ENCODE measurements around the gene VPS39. TPM values are rescaled to one million over a fixed set of nuclear protein-coding genes. Genes with fewer than 3 reads are reported as not detected.

VPS39 gene
- total and polyA plus RNA-seq, 9 of the 15 experiments (the other 6 are each of a cell fraction or from before 2014, with no cell fraction given) = 3.2 to 37.3 (median 21.8) TPM

DNA sequence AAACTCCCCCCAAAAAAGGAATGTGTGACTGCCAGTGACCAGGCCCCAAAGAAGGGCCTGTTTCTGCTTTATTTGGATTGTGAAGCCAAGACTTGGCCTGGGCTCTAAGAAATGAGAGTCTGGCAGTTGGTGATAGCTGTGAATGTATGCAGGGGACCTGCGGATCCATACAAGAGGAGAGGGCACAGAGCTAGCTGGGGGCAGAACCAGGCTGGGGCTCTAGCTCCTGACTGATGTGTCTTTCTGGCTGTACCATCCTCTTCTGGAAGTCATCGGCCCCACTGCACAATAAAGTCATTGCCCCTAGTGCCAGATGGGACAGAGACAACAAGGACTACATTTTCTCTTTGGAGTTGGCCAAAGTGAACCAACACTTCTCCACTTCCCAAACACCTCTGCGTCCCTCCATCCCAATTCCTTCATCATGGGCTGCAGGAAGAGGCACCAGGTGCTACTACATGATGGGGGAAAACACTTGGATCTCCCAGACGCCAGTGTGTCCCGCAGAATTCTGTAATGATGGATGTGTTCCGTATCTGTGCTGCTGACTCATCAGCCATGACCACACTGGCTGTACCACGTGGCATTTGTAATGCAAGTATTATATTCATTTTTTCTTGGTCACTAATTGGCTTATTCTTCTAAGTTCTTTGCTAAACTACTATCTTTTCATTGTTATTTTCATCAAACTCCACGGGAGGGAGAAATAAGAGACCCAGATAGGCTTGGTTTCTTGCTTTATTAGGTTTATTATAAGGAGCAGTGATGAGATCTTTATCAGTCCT is 49.9 kb downstream of the VPS39 start (continued):
- TF ChIP-seq ZNF695 (CRISPR knock-in tag; IDR thresholded peaks at IDR 0.05) (no peak), HLTF (IDR thresholded peaks at IDR 0.05) (no peak), SMARCB1 (IDR thresholded peaks at IDR 0.05; ENCODE audit: insufficient read length, low read depth) (no peak), FOXA1 (IDR thresholded peaks at IDR 0.05; ENCODE audit: borderline replicate concordance) (no peak), SRSF1 (IDR thresholded peaks at IDR 0.05; ENCODE audit: low read depth, low read length) (no peak), ZC3H8 (IDR thresholded peaks at IDR 0.05) (no peak), ZNF384 (IDR thresholded peaks at IDR 0.05; ENCODE audit: low read depth, low read length) (no peak), RAD51 (IDR thresholded peaks at IDR 0.05; ENCODE audit: borderline replicate concordance, low read depth) (peak; percentile 86), MIER1 (IDR thresholded peaks at IDR 0.05; ENCODE audit: low read depth) (no peak), C11orf30 (IDR thresholded peaks at IDR 0.05; ENCODE audit: low read depth) (peak; percentile 95), CAMTA2 (CRISPR knock-in tag; conservative IDR thresholded peaks at IDR 0.05) (no peak), FOXK2 (conservative IDR thresholded peaks at IDR 0.05 in 1 of 2, IDR thresholded peaks at IDR 0.05 in 1 of 2; ENCODE audit: low read depth in 2 of 2) (0 out of 4 replicates have a peak, but pooled peaks of 1 of the 2 experiments have one; percentile 17), RFX7 (CRISPR knock-in tag; IDR thresholded peaks at IDR 0.05) (no peak)
- TF ChIP-seq, protein P1, sequence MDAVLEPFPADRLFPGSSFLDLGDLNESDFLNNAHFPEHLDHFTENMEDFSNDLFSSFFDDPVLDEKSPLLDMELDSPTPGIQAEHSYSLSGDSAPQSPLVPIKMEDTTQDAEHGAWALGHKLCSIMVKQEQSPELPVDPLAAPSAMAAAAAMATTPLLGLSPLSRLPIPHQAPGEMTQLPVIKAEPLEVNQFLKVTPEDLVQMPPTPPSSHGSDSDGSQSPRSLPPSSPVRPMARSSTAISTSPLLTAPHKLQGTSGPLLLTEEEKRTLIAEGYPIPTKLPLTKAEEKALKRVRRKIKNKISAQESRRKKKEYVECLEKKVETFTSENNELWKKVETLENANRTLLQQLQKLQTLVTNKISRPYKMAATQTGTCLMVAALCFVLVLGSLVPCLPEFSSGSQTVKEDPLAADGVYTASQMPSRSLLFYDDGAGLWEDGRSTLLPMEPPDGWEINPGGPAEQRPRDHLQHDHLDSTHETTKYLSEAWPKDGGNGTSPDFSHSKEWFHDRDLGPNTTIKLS (IDR thresholded peaks at IDR 0.05; ENCODE audit: borderline replicate concordance, low read depth) = peak; percentile 79; the same call in 1 of the 2 replicates
- TF ChIP-seq, protein P2, sequence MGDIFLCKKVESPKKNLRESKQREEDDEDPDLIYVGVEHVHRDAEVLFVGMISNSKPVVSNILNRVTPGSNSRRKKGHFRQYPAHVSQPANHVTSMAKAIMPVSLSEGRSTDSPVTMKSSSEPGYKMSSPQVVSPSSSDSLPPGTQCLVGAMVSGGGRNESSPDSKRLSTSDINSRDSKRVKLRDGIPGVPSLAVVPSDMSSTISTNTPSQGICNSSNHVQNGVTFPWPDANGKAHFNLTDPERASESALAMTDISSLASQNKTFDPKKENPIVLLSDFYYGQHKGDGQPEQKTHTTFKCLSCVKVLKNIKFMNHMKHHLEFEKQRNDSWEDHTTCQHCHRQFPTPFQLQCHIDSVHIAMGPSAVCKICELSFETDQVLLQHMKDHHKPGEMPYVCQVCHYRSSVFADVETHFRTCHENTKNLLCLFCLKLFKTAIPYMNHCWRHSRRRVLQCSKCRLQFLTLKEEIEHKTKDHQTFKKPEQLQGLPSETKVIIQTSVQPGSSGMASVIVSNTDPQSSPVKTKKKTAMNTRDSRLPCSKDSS (IDR thresholded peaks at IDR 0.05; ENCODE audit: low read depth, partially characterized antibody) = no peak
- TF ChIP-seq, protein P3, sequence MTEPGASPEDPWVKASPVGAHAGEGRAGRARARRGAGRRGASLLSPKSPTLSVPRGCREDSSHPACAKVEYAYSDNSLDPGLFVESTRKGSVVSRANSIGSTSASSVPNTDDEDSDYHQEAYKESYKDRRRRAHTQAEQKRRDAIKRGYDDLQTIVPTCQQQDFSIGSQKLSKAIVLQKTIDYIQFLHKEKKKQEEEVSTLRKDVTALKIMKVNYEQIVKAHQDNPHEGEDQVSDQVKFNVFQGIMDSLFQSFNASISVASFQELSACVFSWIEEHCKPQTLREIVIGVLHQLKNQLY (CRISPR knock-in tag; conservative IDR thresholded peaks at IDR 0.05) = no peak
- TF ChIP-seq, protein P4, sequence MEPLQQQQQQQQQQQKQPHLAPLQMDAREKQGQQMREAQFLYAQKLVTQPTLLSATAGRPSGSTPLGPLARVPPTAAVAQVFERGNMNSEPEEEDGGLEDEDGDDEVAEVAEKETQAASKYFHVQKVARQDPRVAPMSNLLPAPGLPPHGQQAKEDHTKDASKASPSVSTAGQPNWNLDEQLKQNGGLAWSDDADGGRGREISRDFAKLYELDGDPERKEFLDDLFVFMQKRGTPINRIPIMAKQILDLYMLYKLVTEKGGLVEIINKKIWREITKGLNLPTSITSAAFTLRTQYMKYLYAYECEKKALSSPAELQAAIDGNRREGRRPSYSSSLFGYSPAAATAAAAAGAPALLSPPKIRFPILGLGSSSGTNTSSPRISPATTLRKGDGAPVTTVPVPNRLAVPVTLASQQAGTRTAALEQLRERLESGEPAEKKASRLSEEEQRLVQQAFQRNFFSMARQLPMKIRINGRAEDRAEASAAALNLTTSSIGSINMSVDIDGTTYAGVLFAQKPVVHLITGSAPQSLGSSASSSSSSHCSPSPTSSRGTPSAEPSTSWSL (CRISPR knock-in tag; IDR thresholded peaks at IDR 0.05; ENCODE audit: borderline replicate concordance) = no peak
- TF ChIP-seq, protein P5, sequence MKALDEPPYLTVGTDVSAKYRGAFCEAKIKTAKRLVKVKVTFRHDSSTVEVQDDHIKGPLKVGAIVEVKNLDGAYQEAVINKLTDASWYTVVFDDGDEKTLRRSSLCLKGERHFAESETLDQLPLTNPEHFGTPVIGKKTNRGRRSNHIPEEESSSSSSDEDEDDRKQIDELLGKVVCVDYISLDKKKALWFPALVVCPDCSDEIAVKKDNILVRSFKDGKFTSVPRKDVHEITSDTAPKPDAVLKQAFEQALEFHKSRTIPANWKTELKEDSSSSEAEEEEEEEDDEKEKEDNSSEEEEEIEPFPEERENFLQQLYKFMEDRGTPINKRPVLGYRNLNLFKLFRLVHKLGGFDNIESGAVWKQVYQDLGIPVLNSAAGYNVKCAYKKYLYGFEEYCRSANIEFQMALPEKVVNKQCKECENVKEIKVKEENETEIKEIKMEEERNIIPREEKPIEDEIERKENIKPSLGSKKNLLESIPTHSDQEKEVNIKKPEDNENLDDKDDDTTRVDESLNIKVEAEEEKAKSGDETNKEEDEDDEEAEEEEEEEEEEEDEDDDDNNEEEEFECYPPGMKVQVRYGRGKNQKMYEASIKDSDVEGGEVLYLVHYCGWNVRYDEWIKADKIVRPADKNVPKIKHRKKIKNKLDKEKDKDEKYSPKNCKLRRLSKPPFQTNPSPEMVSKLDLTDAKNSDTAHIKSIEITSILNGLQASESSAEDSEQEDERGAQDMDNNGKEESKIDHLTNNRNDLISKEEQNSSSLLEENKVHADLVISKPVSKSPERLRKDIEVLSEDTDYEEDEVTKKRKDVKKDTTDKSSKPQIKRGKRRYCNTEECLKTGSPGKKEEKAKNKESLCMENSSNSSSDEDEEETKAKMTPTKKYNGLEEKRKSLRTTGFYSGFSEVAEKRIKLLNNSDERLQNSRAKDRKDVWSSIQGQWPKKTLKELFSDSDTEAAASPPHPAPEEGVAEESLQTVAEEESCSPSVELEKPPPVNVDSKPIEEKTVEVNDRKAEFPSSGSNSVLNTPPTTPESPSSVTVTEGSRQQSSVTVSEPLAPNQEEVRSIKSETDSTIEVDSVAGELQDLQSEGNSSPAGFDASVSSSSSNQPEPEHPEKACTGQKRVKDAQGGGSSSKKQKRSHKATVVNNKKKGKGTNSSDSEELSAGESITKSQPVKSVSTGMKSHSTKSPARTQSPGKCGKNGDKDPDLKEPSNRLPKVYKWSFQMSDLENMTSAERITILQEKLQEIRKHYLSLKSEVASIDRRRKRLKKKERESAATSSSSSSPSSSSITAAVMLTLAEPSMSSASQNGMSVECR (CRISPR knock-in tag; IDR thresholded peaks at IDR 0.05) = no peak

Data from K562 (cell line).